HepG2 (cell line): ENCODE results near the gene CYTH1. TPM values are rescaled to one million over a fixed set of nuclear protein-coding genes. Genes with fewer than 3 reads are reported as not detected.

Experiments used
- BRD4 ChIP-seq: sonication (generic); formaldehyde crosslinking; IDR thresholded peaks from 2 replicates; pipeline ENCODE4 v1.4.0; 2020; ENCODE audit warnings: missing genetic modification reagents
- MEF2D ChIP-seq: sonication (generic); formaldehyde crosslinking; IDR thresholded peaks from 2 replicates; pipeline ENCODE4 v1.5.1; 2020; ENCODE audit warnings: mild to moderate bottlenecking, missing genetic modification reagents
- NCOR1 ChIP-seq: fragments of 200-600 bp; sonication (generic); IDR thresholded peaks from 2 replicates; pipeline ENCODE4 v1.7.0; 2017; ENCODE audit warnings: antibody characterized with exemption, low read length, borderline replicate concordance
- SMAD1 ChIP-seq: sonication (generic); formaldehyde crosslinking; IDR thresholded peaks from 2 replicates; pipeline ENCODE4 v1.4.0; 2020; ENCODE audit warnings: missing genetic modification reagents, low read depth, mild to moderate bottlenecking, borderline replicate concordance
- SRSF4 ChIP-seq: fragments of 200-400 bp; formaldehyde crosslinking; IDR thresholded peaks from one replicate; pipeline ENCODE4 v1.6.1; 2018; ENCODE audit warnings: mild to moderate bottlenecking, low read depth, low read length, moderate library complexity; ENCODE audit not compliant: poor library complexity, severe bottlenecking
- ZFP62 ChIP-seq: sonication (generic); formaldehyde crosslinking; IDR thresholded peaks from 2 replicates; pipeline ENCODE4 v1.4.0; 2020; ENCODE audit warnings: missing genetic modification reagents
- ZNF12 ChIP-seq: sonication (generic); formaldehyde crosslinking; IDR thresholded peaks from 2 replicates; pipeline ENCODE4 v1.5.0; 2020; ENCODE audit warnings: missing genetic modification reagents
- ZNF20 ChIP-seq: sonication (generic); formaldehyde crosslinking; IDR thresholded peaks from 2 replicates; pipeline ENCODE4 v1.4.0; 2020; ENCODE audit warnings: mild to moderate bottlenecking, moderate library complexity, missing genetic modification reagents
- ZNF207 ChIP-seq: fragments of 450-650 bp; IDR thresholded peaks from 2 replicates; pipeline ENCODE4 v1.6.1; 2016; ENCODE audit warnings: antibody characterized with exemption, borderline replicate concordance
- ZNF224 ChIP-seq: sonication (generic); formaldehyde crosslinking; IDR thresholded peaks from 2 replicates; pipeline ENCODE4 v1.5.0; 2020; ENCODE audit warnings: mild to moderate bottlenecking, missing genetic modification reagents
- ZNF891 ChIP-seq: sonication (generic); formaldehyde crosslinking; IDR thresholded peaks from 2 replicates; pipeline ENCODE4 v1.5.0; 2020; ENCODE audit warnings: mild to moderate bottlenecking, missing genetic modification reagents
- ZSCAN22 ChIP-seq: sonication (generic); formaldehyde crosslinking; IDR thresholded peaks from 2 replicates; pipeline ENCODE4 v1.4.0; 2020; ENCODE audit warnings: mild to moderate bottlenecking, missing genetic modification reagents
- polyA plus RNA-seq, 8 experiments: library from polyadenylated mRNA; depleted of rRNA in 3 of 8; stranded (reverse) in 7 of 8; unstranded in 1 of 8; fragments of >200 nt; fragmentation: Illumina TruSeq in 4 of 8; extraction: Trizol in 4 of 8; gene quantifications; 2 replicates each; pipeline versions ENCODE4 v1.2.1 to v1.2.3, GENCODE V29; 2011 to 2016; ENCODE audit warnings: low read depth in 4 of 8, missing spikeins in 1 of 8, mixed read lengths in 1 of 8; ENCODE audit not compliant: insufficient read depth in 1 of 8
- total RNA-seq, 5 experiments: library from RNA; depleted of rRNA; stranded (reverse); fragments of >200 nt; fragmentation: Illumina TruSeq; extraction: Trizol; gene quantifications; 2 replicates each; pipeline ENCODE4 v1.2.3, GENCODE V29; 2016; ENCODE audit warnings: low read depth in 1 of 5
- TF ChIP-seq, protein P1 (sequence below): sonication (generic); formaldehyde crosslinking; IDR thresholded peaks from 2 replicates; pipeline ENCODE4 v1.5.0; 2020; ENCODE audit warnings: missing genetic modification reagents, mild to moderate bottlenecking, borderline replicate concordance
- TF ChIP-seq, protein P2 (sequence below): sonication (generic); formaldehyde crosslinking; IDR thresholded peaks from 2 replicates; pipeline ENCODE4 v1.5.1; 2020; ENCODE audit warnings: mild to moderate bottlenecking, missing genetic modification reagents, moderate library complexity
- TF ChIP-seq, protein P3 (sequence below): sonication (generic); formaldehyde crosslinking; IDR thresholded peaks from 2 replicates; pipeline ENCODE4 v1.5.1; 2020; ENCODE audit warnings: mild to moderate bottlenecking, missing genetic modification reagents, moderate library complexity
- TF ChIP-seq, protein P4 (sequence below): sonication (generic); formaldehyde crosslinking; IDR thresholded peaks from 2 replicates; pipeline ENCODE4 v1.4.0; 2020; ENCODE audit warnings: low read depth, missing genetic modification reagents
- TF ChIP-seq, protein P5 (sequence below): sonication (generic); formaldehyde crosslinking; IDR thresholded peaks from 2 replicates; pipeline ENCODE4 v1.4.0; 2020; ENCODE audit warnings: mild to moderate bottlenecking, low read depth, missing genetic modification reagents

Gene CYTH1
- total and polyA plus RNA-seq, 2 of the 13 experiments (the other 11 are each of a cell fraction or from before 2014, with no cell fraction given) = 20.1 to 48.9 TPM

DNA sequence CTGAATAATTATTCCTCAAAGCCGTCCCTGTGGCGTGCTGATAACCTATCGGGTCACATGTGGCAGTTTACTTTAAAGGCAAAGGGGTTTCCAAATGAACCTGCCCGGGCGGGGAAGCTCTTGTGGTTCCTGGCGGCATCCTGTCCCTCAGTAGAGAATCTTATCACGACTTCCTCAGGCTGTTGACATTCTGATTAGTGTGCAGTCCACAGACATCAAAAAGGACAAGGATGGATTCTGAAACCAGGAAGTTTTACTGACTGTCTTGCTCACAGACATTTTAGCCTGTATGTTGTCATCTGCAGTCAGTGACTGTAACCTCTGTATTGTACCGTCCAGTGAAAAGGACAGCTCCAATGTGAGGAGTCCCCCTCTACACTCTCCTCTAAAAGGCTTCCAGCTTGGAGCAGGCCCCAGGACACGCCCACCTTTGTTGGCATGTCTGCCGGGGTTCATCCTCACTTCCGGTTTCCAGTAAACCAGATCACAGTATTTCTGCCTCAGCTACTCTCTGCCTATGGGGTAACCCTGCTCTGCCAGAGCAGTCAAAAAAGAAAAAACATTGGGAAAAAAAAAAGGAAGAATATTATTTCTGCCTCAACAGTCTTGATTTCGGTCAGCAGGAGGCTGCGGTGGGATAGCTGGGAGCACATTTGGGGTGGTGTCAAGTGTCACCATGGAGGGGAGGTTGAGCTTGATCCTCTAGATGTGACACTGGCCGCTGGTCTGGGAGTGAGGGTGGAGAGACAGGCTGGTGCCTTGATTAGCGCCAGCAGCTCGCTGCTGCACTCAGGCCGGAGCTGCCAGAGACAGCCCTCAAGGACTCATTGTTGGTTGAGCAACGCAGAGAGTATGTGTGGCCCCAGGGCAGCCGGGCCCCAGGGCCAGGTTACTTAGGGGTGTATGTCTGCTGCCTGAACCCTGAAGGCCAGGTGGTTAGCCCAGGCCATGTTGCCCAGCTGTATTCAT, 115.8 kb downstream of the CYTH1 start (continued):
- TF ChIP-seq, protein P1, sequence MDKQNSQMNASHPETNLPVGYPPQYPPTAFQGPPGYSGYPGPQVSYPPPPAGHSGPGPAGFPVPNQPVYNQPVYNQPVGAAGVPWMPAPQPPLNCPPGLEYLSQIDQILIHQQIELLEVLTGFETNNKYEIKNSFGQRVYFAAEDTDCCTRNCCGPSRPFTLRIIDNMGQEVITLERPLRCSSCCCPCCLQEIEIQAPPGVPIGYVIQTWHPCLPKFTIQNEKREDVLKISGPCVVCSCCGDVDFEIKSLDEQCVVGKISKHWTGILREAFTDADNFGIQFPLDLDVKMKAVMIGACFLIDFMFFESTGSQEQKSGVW = no peak
- TF ChIP-seq, protein P2, sequence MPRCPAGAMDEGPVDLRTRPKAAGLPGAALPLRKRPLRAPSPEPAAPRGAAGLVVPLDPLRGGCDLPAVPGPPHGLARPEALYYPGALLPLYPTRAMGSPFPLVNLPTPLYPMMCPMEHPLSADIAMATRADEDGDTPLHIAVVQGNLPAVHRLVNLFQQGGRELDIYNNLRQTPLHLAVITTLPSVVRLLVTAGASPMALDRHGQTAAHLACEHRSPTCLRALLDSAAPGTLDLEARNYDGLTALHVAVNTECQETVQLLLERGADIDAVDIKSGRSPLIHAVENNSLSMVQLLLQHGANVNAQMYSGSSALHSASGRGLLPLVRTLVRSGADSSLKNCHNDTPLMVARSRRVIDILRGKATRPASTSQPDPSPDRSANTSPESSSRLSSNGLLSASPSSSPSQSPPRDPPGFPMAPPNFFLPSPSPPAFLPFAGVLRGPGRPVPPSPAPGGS (CRISPR knock-in tag) = 0 out of 2 replicates have a peak, but pooled peaks have one; percentile 15
- TF ChIP-seq ZNF224 (CRISPR knock-in tag) (0 out of 2 replicates have a peak, but pooled peaks have one; percentile 30), BRD4 (CRISPR knock-in tag) (peak; percentile 58; the same call in 1 of the 2 replicates), ZNF891 (CRISPR knock-in tag) (0 out of 2 replicates have a peak, but pooled peaks have one; percentile 39), NCOR1 (no peak), ZFP62 (CRISPR knock-in tag) (no peak), ZNF20 (CRISPR knock-in tag) (no peak), MEF2D (CRISPR knock-in tag) (0 out of 2 replicates have a peak, but pooled peaks have one; percentile 29), SRSF4 (no peak), ZNF12 (CRISPR knock-in tag) (no peak; the same call in none of the 2 replicates), ZNF207 (no peak), SMAD1 (CRISPR knock-in tag) (no peak), ZSCAN22 (CRISPR knock-in tag) (no peak; the same call in 1 of the 2 replicates)
- TF ChIP-seq, protein P3, sequence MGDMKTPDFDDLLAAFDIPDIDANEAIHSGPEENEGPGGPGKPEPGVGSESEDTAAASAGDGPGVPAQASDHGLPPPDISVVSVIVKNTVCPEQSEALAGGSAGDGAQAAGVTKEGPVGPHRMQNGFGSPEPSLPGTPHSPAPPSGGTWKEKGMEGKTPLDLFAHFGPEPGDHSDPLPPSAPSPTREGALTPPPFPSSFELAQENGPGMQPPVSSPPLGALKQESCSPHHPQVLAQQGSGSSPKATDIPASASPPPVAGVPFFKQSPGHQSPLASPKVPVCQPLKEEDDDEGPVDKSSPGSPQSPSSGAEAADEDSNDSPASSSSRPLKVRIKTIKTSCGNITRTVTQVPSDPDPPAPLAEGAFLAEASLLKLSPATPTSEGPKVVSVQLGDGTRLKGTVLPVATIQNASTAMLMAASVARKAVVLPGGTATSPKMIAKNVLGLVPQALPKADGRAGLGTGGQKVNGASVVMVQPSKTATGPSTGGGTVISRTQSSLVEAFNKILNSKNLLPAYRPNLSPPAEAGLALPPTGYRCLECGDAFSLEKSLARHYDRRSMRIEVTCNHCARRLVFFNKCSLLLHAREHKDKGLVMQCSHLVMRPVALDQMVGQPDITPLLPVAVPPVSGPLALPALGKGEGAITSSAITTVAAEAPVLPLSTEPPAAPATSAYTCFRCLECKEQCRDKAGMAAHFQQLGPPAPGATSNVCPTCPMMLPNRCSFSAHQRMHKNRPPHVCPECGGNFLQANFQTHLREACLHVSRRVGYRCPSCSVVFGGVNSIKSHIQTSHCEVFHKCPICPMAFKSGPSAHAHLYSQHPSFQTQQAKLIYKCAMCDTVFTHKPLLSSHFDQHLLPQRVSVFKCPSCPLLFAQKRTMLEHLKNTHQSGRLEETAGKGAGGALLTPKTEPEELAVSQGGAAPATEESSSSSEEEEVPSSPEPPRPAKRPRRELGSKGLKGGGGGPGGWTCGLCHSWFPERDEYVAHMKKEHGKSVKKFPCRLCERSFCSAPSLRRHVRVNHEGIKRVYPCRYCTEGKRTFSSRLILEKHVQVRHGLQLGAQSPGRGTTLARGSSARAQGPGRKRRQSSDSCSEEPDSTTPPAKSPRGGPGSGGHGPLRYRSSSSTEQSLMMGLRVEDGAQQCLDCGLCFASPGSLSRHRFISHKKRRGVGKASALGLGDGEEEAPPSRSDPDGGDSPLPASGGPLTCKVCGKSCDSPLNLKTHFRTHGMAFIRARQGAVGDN = peak; percentile 92
- TF ChIP-seq, protein P4, sequence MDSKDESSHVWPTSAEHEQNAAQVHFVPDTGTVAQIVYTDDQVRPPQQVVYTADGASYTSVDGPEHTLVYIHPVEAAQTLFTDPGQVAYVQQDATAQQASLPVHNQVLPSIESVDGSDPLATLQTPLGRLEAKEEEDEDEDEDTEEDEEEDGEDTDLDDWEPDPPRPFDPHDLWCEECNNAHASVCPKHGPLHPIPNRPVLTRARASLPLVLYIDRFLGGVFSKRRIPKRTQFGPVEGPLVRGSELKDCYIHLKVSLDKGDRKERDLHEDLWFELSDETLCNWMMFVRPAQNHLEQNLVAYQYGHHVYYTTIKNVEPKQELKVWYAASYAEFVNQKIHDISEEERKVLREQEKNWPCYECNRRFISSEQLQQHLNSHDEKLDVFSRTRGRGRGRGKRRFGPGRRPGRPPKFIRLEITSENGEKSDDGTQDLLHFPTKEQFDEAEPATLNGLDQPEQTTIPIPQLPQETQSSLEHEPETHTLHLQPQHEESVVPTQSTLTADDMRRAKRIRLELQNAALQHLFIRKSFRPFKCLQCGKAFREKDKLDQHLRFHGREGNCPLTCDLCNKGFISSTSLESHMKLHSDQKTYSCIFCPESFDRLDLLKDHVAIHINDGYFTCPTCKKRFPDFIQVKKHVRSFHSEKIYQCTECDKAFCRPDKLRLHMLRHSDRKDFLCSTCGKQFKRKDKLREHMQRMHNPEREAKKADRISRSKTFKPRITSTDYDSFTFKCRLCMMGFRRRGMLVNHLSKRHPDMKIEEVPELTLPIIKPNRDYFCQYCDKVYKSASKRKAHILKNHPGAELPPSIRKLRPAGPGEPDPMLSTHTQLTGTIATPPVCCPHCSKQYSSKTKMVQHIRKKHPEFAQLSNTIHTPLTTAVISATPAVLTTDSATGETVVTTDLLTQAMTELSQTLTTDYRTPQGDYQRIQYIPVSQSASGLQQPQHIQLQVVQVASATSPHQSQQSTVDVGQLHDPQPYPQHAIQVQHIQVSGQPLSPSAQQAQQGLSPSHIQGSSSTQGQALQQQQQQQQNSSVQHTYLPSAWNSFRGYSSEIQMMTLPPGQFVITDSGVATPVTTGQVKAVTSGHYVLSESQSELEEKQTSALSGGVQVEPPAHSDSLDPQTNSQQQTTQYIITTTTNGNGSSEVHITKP (CRISPR knock-in tag) = peak; percentile 80
- TF ChIP-seq, protein P5, sequence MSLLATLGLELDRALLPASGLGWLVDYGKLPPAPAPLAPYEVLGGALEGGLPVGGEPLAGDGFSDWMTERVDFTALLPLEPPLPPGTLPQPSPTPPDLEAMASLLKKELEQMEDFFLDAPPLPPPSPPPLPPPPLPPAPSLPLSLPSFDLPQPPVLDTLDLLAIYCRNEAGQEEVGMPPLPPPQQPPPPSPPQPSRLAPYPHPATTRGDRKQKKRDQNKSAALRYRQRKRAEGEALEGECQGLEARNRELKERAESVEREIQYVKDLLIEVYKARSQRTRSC (CRISPR knock-in tag) = no peak
